Suprapubic skin (tissue), 4 donors: ENCODE measurements around the gene LPCAT3.

Experiments
- EP300 ChIP-seq: sonication (generic); formaldehyde crosslinking; IDR thresholded peaks from one replicate; pipeline ENCODE4 v1.6.1; 2017; ENCODE audit warnings: antibody characterized with exemption
- POLR2A ChIP-seq, 2 donors: fragments of 450-650 bp; IDR thresholded peaks; one replicate each; pipeline ENCODE4 v1.6.1; 2017; ENCODE audit warnings: antibody characterized with exemption in 2 of 2, mild to moderate bottlenecking in 2 of 2, moderate library complexity in 2 of 2
- POLR2AphosphoS5 ChIP-seq, 3 donors: sonication (generic); formaldehyde crosslinking; IDR thresholded peaks; one replicate each; pipeline ENCODE4 v1.6.1; 2017; ENCODE audit warnings: antibody characterized with exemption in 3 of 3
- TF ChIP-seq, protein P1 (sequence below), 2 donors: fragments of 200-600 bp in 1 of 2; fragments of 450-650 bp in 1 of 2; sonication (generic) in 1 of 2; IDR thresholded peaks; one replicate each; pipeline ENCODE4 v1.5.1; 2016 to 2019; ENCODE audit warnings: antibody characterized with exemption in 2 of 2, mild to moderate bottlenecking in 1 of 2, moderate library complexity in 1 of 2

- TF ChIP-seq, protein P1, sequence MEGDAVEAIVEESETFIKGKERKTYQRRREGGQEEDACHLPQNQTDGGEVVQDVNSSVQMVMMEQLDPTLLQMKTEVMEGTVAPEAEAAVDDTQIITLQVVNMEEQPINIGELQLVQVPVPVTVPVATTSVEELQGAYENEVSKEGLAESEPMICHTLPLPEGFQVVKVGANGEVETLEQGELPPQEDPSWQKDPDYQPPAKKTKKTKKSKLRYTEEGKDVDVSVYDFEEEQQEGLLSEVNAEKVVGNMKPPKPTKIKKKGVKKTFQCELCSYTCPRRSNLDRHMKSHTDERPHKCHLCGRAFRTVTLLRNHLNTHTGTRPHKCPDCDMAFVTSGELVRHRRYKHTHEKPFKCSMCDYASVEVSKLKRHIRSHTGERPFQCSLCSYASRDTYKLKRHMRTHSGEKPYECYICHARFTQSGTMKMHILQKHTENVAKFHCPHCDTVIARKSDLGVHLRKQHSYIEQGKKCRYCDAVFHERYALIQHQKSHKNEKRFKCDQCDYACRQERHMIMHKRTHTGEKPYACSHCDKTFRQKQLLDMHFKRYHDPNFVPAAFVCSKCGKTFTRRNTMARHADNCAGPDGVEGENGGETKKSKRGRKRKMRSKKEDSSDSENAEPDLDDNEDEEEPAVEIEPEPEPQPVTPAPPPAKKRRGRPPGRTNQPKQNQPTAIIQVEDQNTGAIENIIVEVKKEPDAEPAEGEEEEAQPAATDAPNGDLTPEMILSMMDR (IDR thresholded peaks at IDR 0.05) = no peak
- TF ChIP-seq POLR2A (IDR thresholded peaks at IDR 0.05) = no peak
- no peak for TF ChIP-seq POLR2AphosphoS5 (IDR thresholded peaks at IDR 0.05)
- no peak for TF ChIP-seq EP300
These were observed 89.4 kb downstream of the LPCAT3 start for GRCh38 chr12:6928703-6929407.
